Measurements from ENCODE around the gene KPTN.

The KPTN gene

DNA sequence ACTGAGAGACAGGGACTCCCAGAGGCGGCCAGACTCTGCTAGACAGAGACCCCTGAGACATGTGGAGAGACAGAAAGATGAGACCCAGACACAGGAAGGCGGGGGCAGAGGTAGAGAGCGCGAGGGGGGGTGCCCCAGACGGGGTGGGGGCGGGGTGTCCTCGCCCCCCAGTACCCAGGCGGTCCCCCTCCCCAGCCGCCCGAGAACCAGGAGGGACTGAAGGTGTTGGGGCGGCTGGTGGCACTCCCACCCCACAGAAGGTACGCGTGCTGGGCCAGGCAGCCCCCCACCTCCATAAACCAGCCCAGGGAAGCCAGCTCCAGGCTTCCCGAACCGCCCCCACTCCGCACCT is 12.7 kb downstream of the KPTN start:
- FAIRE-seq = no peak
- no peak for DNase-seq (ENCODE audit: insufficient read length, low spot score)

GRCh38 chr19:47470447-47471195 is 13.4 kb downstream of the KPTN start:
- FAIRE-seq (no peak), DNase-seq (ENCODE audit: insufficient read length, low spot score) (no peak)

DNA sequence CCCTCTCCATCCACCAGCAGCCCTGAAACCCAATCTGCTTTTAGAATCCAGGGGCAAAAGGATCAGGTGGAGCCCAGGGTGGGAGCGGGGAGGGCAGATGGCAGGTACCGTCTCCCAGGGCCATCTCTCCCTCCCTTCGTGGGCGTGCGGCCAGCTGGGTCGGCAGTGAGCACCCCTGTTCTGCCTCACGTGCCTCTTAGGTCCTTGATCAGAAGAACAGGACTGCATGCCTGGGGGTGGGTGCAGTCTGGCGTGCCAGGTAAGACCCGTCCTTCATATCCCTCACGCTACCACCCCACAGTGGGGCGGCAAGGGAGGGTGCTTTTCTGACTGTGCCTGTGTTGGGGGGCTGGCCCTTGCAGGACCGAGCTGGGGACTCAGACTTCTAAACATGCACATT is 14.3 kb downstream of the KPTN start:
- FAIRE-seq = no peak
- no peak for DNase-seq (ENCODE audit: insufficient read length, low spot score)

DNA sequence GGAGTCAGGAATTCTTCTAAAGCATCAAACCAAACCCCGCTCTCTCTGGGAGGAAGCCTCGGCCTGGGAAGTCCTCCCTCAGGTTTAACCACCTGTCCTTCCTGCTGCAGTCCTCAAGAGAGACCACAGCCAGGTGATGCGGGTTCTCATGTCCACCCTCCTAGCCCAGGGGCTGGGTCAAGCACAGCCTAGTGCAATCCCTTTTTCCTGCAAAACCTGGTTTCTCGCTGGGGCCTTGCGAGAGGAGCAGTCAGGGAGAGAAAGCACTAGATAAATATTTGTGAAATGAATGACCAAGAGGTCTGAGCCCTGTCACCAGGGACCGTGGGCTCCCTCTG is 14.7 kb downstream of the KPTN start:
- DNase-seq (ENCODE audit: insufficient read length, low spot score) (no peak), FAIRE-seq (no peak)

DNA sequence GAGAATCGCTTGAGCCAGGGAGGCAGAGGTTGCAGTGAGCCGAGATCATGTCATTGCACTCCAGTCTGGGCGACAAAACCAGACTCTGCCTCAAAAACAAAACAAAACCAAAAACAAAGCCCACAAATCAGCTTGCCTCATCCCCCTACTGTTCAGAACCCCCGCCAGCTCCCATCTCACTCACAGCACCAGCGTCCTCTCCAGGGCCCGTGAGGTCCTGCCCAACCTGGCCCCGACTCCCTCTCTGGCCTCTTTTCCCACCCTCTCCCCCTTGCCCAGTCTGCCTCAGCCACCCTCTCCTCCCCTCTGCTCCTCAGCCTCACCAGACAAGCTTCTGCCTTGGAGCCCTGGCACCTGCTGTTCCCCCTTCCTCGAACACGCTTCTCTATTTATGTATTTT is 16.1 kb downstream of the KPTN start:
- FAIRE-seq (no peak), DNase-seq (ENCODE audit: insufficient read length, low spot score) (no peak)

GRCh38 chr19:47465957-47466356 is 18.1 kb downstream of the KPTN start:
- no peak for DNase-seq (ENCODE audit: insufficient read length, low spot score)
- no peak for FAIRE-seq

DNA sequence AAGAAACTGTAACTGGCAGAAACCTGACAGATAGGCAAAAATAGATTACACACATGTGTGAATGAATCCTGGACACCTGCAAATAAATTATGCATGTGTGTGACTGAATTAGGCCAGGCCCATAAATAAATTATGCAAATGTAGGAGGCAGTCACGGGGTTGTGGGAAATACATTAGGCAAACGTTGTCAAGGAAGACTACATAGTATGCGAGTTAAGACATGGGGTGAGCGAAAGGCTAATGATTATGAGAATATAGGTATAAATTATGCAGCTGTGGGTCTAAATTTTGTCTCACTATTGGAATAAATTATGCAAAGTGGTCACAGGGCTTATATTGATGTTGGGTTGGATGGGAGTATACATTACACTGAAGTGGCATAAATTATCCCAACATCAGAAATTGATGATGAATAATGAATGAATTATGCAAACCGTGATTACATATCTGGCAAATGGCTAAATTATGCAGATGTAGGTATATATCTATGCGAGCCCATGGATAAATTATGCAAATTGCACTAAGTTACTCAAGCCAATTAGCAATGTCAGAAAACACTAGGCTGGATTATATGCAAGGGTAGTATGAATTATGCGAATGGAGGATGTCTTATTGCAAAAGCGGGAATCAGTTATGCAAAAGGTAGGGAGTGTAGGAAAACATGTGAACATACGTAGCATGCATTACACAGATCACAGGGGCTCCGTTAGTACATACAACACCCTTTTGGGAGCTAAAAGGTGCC is 19.2 kb downstream of the KPTN start:
- DNase-seq (ENCODE audit: insufficient read length, low spot score) (no peak), FAIRE-seq (no peak)

GRCh38 chr19:47461876-47462275 is 22.1 kb downstream of the KPTN start:
- FAIRE-seq (no peak), DNase-seq (ENCODE audit: insufficient read length, low spot score) (no peak)

GRCh38 chr19:47459477-47459876 is 24.5 kb downstream of the KPTN start:
- peak; percentile 96 for FAIRE-seq
- DNase-seq (ENCODE audit: insufficient read length, low spot score) = no peak

GRCh38 chr19:47458672-47459071 is 25.3 kb downstream of the KPTN start:
- FAIRE-seq = no peak
- no peak for DNase-seq (ENCODE audit: insufficient read length, low spot score)

DNA sequence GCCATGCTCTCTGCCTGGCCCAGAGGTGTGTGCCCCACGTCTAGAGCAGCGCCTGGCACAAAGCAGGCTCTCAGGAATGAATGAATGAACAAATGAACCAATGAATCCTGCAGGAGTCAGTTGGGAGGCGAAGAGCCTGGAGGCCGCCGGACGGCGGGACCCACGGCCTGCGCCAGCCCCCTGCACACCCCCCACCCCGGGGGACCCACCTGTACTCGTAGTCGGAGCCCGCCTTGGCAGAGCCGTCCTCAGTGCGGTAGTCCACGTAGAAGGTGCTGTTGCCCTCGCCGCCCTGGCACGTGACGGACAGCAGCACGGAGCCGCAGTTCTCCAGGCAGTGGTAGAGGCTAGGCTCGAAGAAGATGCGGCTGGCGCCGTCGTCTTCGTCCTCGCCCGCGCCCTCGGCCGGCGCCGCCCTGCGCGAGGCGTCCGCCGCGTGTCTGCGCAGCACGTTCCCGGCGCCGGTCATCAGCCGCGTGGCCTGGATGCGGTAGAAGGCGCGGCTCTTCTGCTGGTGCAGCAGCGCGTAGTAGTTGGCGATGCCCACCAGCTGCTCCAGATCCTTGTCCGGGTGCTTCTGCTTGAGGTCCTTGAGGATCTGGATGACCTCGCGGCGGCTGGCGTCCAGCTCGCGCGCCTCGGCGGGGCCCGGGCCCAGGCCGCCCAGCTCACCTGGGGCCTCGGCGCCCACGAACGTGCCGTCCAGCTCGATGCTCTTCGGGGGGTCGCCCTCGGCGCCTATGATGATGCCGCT is 27.1 kb downstream of the KPTN start:
- DNase-seq (ENCODE audit: insufficient read length, low spot score) (no peak), FAIRE-seq (no peak)

DNA sequence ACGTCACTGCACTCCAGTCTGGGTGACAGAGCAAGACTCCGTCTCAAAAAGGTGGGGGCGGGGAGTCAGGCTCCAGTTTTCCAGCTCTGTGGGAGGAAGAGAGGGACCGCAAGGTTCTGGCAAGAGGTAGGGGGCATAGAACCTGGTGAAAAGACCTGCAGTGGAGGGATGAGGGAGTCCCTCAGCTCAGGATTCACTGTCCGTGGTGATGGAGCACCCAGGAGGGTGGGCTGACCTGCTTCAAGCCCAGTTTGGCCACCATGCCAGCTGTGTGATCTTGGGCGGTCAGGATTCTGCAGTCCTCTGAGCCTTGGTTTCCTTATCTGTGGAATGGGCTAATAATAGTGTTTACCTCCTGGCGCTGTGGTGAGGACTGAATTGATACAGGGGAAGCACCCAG is 33.5 kb downstream of the KPTN start:
- no peak for FAIRE-seq
- DNase-seq (ENCODE audit: insufficient read length, low spot score) = no peak

DNA sequence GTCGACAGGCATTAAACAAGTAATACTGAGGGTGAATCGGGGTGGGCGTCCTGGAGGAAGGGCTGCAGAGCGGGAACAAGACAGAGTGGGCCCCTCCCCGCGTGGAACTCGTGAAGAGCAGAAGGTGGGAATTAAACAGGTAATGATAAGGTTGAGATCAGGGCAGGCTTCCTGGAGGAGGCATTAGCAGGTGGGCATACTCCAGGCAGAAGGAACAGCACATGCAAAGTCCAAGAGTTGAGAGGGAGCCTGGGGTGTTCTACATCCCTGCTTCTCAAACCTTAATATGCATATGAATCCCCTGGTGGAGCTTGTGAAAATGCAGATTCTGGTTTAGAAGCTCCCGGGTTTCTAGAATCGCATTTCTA is 35.7 kb downstream of the KPTN start:
- no peak for FAIRE-seq
- DNase-seq (ENCODE audit: insufficient read length, low spot score) = no peak

GRCh38 chr19:47447470-47448359 is 36.3 kb downstream of the KPTN start:
- peak; percentile 32 for DNase-seq (ENCODE audit: insufficient read length, low spot score)
- FAIRE-seq = no peak

- no peak for DNase-seq (ENCODE audit: insufficient read length, low spot score)
- no peak for FAIRE-seq
These were observed 37.2 kb downstream of the KPTN start for GRCh38 chr19:47446534-47447469.

GRCh38 chr19:47445937-47446402 is 38.0 kb downstream of the KPTN start:
- no peak for DNase-seq (ENCODE audit: insufficient read length, low spot score)
- FAIRE-seq = no peak

- no peak for FAIRE-seq
- no peak for DNase-seq (ENCODE audit: insufficient read length, low spot score)
These were observed 38.5 kb downstream of the KPTN start for GRCh38 chr19:47445527-47445926.

DNA sequence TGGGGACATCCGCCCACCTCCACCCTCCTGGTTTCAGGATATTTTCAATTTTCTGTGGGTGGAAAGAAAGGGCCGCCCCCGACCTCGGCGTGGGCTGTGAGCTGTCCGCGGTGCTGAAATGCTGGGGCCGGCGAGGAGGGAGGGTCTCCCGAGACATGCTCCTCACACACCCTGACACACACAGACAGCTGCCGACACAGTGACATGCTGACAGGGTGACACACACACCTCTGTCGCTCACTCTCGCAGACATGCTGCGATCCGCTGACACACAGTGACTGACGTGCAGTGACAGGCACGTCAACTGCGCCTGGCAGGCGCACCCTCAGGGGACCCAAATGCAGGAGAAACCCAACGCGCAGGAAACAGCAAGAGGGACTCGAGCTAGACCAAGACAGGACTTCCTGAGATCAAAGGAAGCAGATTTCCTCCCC is 39.6 kb downstream of the KPTN start:
- FAIRE-seq = peak; percentile 31
- no peak for DNase-seq (ENCODE audit: insufficient read length, low spot score)

DNA sequence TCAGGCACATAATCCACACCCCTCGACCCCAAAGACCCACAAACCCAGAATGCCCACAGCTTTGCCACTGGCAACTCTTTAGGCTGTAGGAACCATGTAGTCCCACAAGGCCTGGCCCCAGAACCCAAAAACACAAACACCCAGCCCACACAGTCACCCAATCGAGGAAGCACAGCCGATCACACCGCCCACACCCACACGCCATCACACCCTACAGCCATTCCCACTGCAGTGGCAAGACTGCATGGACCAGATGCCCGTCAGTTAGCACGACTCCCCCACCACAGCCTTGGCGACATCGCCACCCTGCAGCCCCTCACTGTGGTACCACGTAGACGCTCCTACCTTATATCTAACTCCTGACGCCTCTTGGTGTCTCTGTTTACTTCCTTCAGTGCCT is 40.7 kb downstream of the KPTN start:
- DNase-seq (ENCODE audit: insufficient read length, low spot score) (no peak), FAIRE-seq (no peak)

DNA sequence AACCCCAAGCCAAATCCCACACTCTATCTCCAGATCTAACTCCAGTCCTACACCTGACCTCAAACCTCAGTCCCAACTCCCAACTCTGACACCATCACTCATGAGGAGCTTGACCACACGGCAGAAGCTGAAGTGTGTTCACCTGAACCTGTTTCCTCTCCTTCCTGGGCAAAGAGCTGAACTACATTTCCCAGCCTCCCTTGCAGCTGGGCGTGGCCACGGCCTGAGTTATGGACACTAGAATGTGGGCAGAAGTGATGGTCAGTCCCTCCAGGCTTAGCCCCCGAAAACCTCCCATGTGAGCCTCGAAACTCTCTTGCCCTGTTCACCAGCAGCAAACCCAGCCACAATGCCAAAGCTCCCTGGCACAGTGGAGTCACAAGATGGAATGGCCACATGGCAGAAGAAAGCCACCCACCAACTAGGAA is 45.2 kb downstream of the KPTN start:
- FAIRE-seq (no peak), DNase-seq (ENCODE audit: insufficient read length, low spot score) (no peak)

All from HTR-8/SVneo (cell line).